ENCODE measurements around the gene MAP2K4.

MAP2K4 gene

GRCh38 chr17:12035673-12036072 lies 15.0 kb downstream of the MAP2K4 start:
- in situ Hi-C loops (cut with HindIII; ENCODE audit: low sequenced_read_pairs), result no loop called here

- in situ Hi-C loops (cut with HindIII; ENCODE audit: low sequenced_read_pairs), result no loop called here
Measured at GRCh38 chr17:12037970-12038369, 17.3 kb downstream of the MAP2K4 start.

GRCh38 chr17:12040478-12040877 lies 19.8 kb downstream of the MAP2K4 start:
- in situ Hi-C loops (cut with HindIII; ENCODE audit: low sequenced_read_pairs), result no loop called here

GRCh38 chr17:12041312-12041711 lies 20.6 kb downstream of the MAP2K4 start:
- in situ Hi-C loops (cut with HindIII; ENCODE audit: low sequenced_read_pairs), result no loop called here

- in situ Hi-C loops (cut with HindIII; ENCODE audit: low sequenced_read_pairs), result no loop called here
Measured at GRCh38 chr17:12043702-12044101, 23.0 kb downstream of the MAP2K4 start.

GRCh38 chr17:12046786-12047185 lies 26.1 kb downstream of the MAP2K4 start:
- in situ Hi-C loops (cut with HindIII; ENCODE audit: low sequenced_read_pairs), result no loop called here

GRCh38 chr17:12047681-12048376 lies 27.2 kb downstream of the MAP2K4 start:
- in situ Hi-C loops (cut with HindIII; ENCODE audit: low sequenced_read_pairs), result no loop called here

GRCh38 chr17:12048843-12049473 lies 28.3 kb downstream of the MAP2K4 start:
- in situ Hi-C loops (cut with HindIII; ENCODE audit: low sequenced_read_pairs), result no loop called here

- in situ Hi-C loops (cut with HindIII; ENCODE audit: low sequenced_read_pairs), result no loop called here
Measured at GRCh38 chr17:12050646-12051225, 30.1 kb downstream of the MAP2K4 start.

- in situ Hi-C loops (cut with HindIII; ENCODE audit: low sequenced_read_pairs), result no loop called here
Measured at GRCh38 chr17:12053552-12053951, 32.9 kb downstream of the MAP2K4 start.

- in situ Hi-C loops (cut with HindIII; ENCODE audit: low sequenced_read_pairs), result no loop called here
Measured at GRCh38 chr17:12055889-12056288, 35.2 kb downstream of the MAP2K4 start.

- in situ Hi-C loops (cut with HindIII; ENCODE audit: low sequenced_read_pairs), result no loop called here
Measured at GRCh38 chr17:12057520-12057919, 36.8 kb downstream of the MAP2K4 start.

GRCh38 chr17:12058535-12058934 lies 37.9 kb downstream of the MAP2K4 start:
- in situ Hi-C loops (cut with HindIII; ENCODE audit: low sequenced_read_pairs), result no loop called here

GRCh38 chr17:12062249-12062648 lies 41.6 kb downstream of the MAP2K4 start:
- in situ Hi-C loops (cut with HindIII; ENCODE audit: low sequenced_read_pairs), result loop anchor here (5.0 kb wide), 1 partner anchor 40 kb away; the partner anchor contains the start of gene MAP2K4

GRCh38 chr17:12064395-12064794 lies 43.7 kb downstream of the MAP2K4 start:
- in situ Hi-C loops (cut with HindIII; ENCODE audit: low sequenced_read_pairs), result loop anchor here (5.0 kb wide), 1 partner anchor 42 kb away; the partner anchor contains the start of gene MAP2K4

- in situ Hi-C loops (cut with HindIII; ENCODE audit: low sequenced_read_pairs), result no loop called here
Measured at GRCh38 chr17:12067485-12067884, 46.8 kb downstream of the MAP2K4 start.

GRCh38 chr17:12068946-12069345 lies 48.3 kb downstream of the MAP2K4 start:
- in situ Hi-C loops (cut with HindIII; ENCODE audit: low sequenced_read_pairs), result no loop called here

GRCh38 chr17:12070561-12070960 lies 49.9 kb downstream of the MAP2K4 start:
- in situ Hi-C loops (cut with HindIII; ENCODE audit: low sequenced_read_pairs), result no loop called here

GRCh38 chr17:12074346-12074745 lies 53.7 kb downstream of the MAP2K4 start:
- in situ Hi-C loops (cut with HindIII; ENCODE audit: low sequenced_read_pairs), result no loop called here

- in situ Hi-C loops (cut with HindIII; ENCODE audit: low sequenced_read_pairs), result no loop called here
Measured at GRCh38 chr17:12077773-12078172, 57.1 kb downstream of the MAP2K4 start.

- in situ Hi-C loops (cut with HindIII; ENCODE audit: low sequenced_read_pairs), result no loop called here
Measured at GRCh38 chr17:12078791-12079190, 58.1 kb downstream of the MAP2K4 start.

- in situ Hi-C loops (cut with HindIII; ENCODE audit: low sequenced_read_pairs), result no loop called here
Measured at GRCh38 chr17:12081720-12082119, 61.0 kb downstream of the MAP2K4 start.

Measured in endothelial cell of hepatic sinusoid (primary cell).